GM19240 (cell line): ENCODE results near the gene TMEM214.

Source experiments
- DNase-seq: peaks from one replicate; pipeline ENCODE4 v3.0.0; 2011; ENCODE audit warnings: low spot score; ENCODE audit not compliant: insufficient read length

The TMEM214 gene

GRCh38 chr2:27084297-27085061, 51.7 kb downstream of the TMEM214 start:
- no peak for DNase-seq

GRCh38 chr2:27085062-27085672, 52.4 kb downstream of the TMEM214 start:
- no peak for DNase-seq

GRCh38 chr2:27085673-27086089, 52.9 kb downstream of the TMEM214 start:
- DNase-seq = no peak

- peak; percentile 91 for DNase-seq
These were observed 53.4 kb downstream of the TMEM214 start for GRCh38 chr2:27086090-27086723.

GRCh38 chr2:27086724-27087593, 54.2 kb downstream of the TMEM214 start, which contains the start of gene KHK:
Gene KHK, plus strand, starts transcription at chr2:27086772. Its CDS starts 488 bp downstream, at chr2:27087260.
- peak; percentile 22 for DNase-seq

- no peak for DNase-seq
These were observed 55.2 kb downstream of the TMEM214 start for GRCh38 chr2:27087823-27088410.

- no peak for DNase-seq
These were observed 55.9 kb downstream of the TMEM214 start for GRCh38 chr2:27088634-27089033.

- no peak for DNase-seq
These were observed 56.6 kb downstream of the TMEM214 start for GRCh38 chr2:27089111-27089954.
